WERI-Rb-1 (cell line): ENCODE results near the gene ZNF880.
A peak's percentile ranks its signal among the peaks of the same experiment; 100 is the strongest.
"Not testable (repeated sequence)": the region's sequence is repeated elsewhere in the genome, so short reads cannot be mapped to it uniquely, and the experiment has no call there.

Source experiments
- DNase-seq: peaks from one replicate; pipeline ENCODE4 v3.0.0-alpha.2; 2020
- H3K27ac ChIP-seq: fragments of 250-450 bp; sonication (Bioruptor Pico); 2 replicates; pipeline ENCODE4 v1.5.1; 2020; ENCODE audit warnings: mild to moderate bottlenecking, moderate library complexity
- H3K27me3 ChIP-seq: fragments of 250-450 bp; sonication (Bioruptor Pico); 2 replicates; pipeline ENCODE4 v1.5.1; 2021; ENCODE audit warnings: mild to moderate bottlenecking, low read depth, moderate library complexity; ENCODE audit not compliant: insufficient read depth, severe bottlenecking
- H3K36me3 ChIP-seq: fragments of 250-450 bp; sonication (Bioruptor Pico); 2 replicates; pipeline ENCODE4 v1.5.1; 2020; ENCODE audit warnings: mild to moderate bottlenecking, moderate library complexity
- H3K4me3 ChIP-seq: 2 replicates; pipeline ENCODE4 v1.5.1; 2011; ENCODE audit warnings: low read depth, mild to moderate bottlenecking, control low read depth, low read length
- H3K9me3 ChIP-seq: fragments of 250-450 bp; sonication (Bioruptor Pico); 2 replicates; pipeline ENCODE4 v1.5.1; 2021; ENCODE audit warnings: mild to moderate bottlenecking, moderate library complexity; ENCODE audit not compliant: severe bottlenecking
- TF ChIP-seq, protein P1 (sequence below): IDR thresholded peaks from 2 replicates; pipeline ENCODE4 v1.5.1; 2011; ENCODE audit warnings: low read depth, mild to moderate bottlenecking, control low read depth, inconsistent platforms, low read length

The ZNF880 gene

GRCh38 chr19:52336791-52337381 is 32.8 kb upstream of the ZNF880 start:
- Histone ChIP-seq H3K9me3 (no peaks in the 10 kb centered on the region), H3K4me3 (peak overlapping the region; percentile 95), H3K36me3 (peaks cover 13% of the 10 kb centered on the region), H3K27me3 (no peaks in the 10 kb centered on the region), H3K27ac (peak overlapping the region; percentile 98)
- peak; percentile 53 for DNase-seq
- TF ChIP-seq, protein P1, sequence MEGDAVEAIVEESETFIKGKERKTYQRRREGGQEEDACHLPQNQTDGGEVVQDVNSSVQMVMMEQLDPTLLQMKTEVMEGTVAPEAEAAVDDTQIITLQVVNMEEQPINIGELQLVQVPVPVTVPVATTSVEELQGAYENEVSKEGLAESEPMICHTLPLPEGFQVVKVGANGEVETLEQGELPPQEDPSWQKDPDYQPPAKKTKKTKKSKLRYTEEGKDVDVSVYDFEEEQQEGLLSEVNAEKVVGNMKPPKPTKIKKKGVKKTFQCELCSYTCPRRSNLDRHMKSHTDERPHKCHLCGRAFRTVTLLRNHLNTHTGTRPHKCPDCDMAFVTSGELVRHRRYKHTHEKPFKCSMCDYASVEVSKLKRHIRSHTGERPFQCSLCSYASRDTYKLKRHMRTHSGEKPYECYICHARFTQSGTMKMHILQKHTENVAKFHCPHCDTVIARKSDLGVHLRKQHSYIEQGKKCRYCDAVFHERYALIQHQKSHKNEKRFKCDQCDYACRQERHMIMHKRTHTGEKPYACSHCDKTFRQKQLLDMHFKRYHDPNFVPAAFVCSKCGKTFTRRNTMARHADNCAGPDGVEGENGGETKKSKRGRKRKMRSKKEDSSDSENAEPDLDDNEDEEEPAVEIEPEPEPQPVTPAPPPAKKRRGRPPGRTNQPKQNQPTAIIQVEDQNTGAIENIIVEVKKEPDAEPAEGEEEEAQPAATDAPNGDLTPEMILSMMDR: no peak

GRCh38 chr19:52339022-52339421 is 30.7 kb upstream of the ZNF880 start:
- not testable (repeated sequence) for H3K9me3 ChIP-seq, H3K4me3 ChIP-seq, H3K27me3 ChIP-seq
- peak; percentile 73 for DNase-seq
- Histone ChIP-seq H3K36me3 (peaks cover 13% of the 10 kb centered on the region), H3K27ac (peak overlapping the region; percentile 98)

DNA sequence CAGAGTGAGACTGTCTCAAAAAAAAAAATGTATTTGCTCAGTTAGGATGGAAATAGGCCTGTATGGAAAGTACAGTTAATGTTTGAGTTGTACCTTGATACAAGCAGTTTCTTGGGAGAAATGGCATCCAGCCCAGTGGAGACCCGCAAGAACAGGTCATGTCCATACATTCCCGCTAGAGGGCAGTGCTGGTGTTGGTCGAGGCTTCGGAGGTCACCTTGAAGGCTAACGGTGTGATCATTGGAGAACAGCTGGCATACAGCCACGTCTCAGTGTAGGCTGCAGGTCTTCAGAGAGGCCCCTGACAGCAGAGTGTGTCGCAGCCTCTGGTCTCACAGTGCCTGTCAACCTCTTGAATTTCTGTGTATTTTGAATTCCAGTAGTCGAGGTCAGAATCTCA is 26.2 kb upstream of the ZNF880 start:
- Histone ChIP-seq H3K27me3 (no peaks in the 10 kb centered on the region), H3K36me3 (peaks cover 13% of the 10 kb centered on the region), H3K27ac (peak overlapping the region; percentile 71), H3K9me3 (no peaks in the 10 kb centered on the region), H3K4me3 (no peak overlapping the region)
- TF ChIP-seq, protein P1: peak; percentile 82
- DNase-seq: peak; percentile 89

DNA sequence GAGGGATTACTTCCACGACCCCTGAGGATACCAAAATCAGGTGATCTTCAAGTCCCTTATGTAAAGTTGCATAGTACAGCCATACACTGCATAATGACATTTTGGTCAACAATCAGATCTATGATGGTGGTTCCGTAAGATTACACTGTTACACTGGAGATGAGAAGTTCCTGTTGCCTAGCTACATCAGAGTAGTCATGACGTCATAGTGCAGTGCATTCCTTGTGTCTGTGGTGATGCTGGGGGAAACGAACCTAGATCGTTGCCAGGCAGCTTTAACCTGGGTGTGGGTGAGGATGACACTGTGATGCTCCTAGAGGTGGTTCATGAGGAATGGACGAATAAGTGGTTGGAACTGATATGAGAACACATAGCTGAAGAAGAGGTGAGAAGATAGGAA is 24.6 kb upstream of the ZNF880 start:
- Histone ChIP-seq H3K27me3 (no peaks in the 10 kb centered on the region), H3K27ac (no peak overlapping the region), H3K4me3 (no peak overlapping the region), H3K36me3 (peaks cover 29% of the 10 kb centered on the region), H3K9me3 (no peaks in the 10 kb centered on the region)
- TF ChIP-seq, protein P1: no peak
- DNase-seq: no peak

GRCh38 chr19:52351512-52351911 is 18.2 kb upstream of the ZNF880 start:
- DNase-seq: peak; percentile 66
- H3K27me3 ChIP-seq: no peaks in the 10 kb centered on the region
- TF ChIP-seq, protein P1: peak; percentile 70
- peak overlapping the region; percentile 39 for H3K27ac ChIP-seq
- no peak overlapping the region for H3K4me3 ChIP-seq
- peaks cover 85% of the 10 kb centered on the region for H3K36me3 ChIP-seq
- no peaks in the 10 kb centered on the region for H3K9me3 ChIP-seq

DNA sequence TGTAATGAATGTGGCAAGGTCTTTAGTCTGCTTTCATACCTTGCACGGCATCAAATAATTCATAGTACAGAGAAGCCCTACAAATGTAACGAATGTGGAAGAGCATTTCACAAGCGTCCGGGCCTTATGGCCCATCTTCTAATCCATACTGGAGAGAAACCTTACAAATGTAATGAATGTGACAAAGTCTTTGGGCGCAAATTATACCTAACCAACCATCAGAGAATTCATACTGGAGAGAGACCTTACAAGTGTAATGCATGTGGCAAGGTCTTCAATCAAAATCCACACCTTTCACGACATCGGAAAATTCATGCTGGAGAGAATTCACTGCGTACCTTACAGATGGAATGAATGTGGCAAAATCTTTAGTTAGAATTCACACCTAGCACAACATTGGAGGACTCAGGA is 3.3 kb upstream of the ZNF880 start:
- no peak for DNase-seq
- TF ChIP-seq, protein P1: no peak
- peaks cover 58% of the 10 kb centered on the region for H3K36me3 ChIP-seq
- H3K27ac ChIP-seq: no peak overlapping the region
- H3K4me3 ChIP-seq: no peak overlapping the region
- peaks cover 27% of the 10 kb centered on the region for H3K9me3 ChIP-seq
- H3K27me3 ChIP-seq: no peaks in the 10 kb centered on the region
